HG02759 (cell line): ENCODE measurements around the gene MRPL10.

ENCODE experiments used
- ATAC-seq: cut with Tn5 transposase; IDR thresholded peaks from one replicate; pipeline ENCODE4 v1.9.1; 2021; ENCODE audit warnings: mild to moderate bottlenecking, moderate library complexity; ENCODE audit not compliant: unreplicated experiment

Gene MRPL10

DNA sequence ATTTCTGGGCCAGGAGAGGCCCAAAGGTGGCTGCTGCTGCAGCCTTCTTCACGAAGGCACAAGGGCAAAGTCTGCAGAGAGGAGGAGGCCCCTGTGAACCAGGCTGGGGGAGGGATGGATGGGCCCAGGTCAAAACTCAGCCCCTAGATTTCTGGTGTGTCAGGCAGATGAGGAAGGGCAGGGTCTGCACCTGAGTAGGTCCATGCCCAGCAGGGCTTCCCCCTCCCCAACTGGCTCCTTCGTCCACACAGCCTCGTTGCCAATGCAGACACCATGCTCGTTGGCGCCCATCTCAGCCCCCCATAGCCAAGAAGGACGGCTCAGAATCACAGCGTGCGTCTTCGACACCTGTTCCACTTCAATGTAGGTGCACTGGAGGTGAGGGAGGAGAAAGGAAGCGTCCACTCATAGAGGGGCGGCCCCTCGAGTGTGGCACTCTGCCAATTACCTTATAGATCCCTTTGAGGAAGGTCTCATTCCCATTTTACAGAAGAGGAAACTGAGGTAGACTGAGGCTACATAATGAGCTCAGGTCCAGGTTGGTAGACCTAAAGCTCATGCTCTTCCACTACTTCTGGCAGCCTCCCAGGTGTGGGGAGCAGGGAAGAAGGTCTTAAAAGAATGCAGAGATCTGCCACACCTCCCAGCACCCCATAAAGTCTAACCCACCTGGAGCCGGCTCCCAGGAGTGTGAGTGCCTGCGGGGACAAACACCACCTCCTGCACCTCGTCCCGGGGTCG, 8.8 kb upstream of the MRPL10 start:
- ATAC-seq = no peak

DNA sequence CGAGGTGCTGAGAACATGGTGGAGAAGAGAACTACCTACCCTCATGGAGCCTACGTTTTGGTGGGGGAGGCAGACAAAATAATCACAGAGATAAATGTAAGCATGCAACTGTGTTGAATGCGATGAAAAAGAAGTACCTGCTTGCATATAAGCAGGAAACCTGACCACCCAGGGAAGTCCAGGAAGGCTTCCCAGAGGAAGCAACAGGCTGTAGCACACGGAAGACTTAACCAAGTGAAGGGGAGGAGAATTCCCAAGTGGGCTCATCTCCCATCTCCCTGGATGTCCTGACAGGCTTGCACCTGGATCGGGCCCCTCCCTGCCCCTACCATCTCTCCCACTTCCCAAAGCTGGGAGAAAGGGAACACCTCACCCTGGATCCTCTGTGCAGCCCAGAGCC, 7.7 kb upstream of the MRPL10 start:
- ATAC-seq = no peak

DNA sequence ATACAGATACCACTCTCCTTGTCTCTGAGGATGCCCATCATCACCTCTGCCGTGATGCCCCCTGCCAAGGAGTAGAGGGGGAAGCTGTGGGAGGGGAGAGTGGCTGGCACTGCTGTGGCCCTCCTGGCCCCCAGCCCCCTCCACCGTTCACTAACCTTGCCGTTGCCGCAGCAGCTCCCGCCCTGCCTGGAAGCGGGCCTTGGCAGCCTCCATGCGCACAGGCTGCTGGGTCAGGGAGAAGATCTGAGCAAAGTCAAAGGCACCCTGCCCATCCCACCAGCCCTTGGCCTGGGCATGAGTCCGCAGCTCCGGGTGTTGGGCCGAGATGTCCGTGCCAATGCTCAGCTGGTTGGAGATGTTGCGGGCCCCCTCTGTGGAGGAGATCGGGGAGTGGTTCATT, 7.3 kb upstream of the MRPL10 start:
- ATAC-seq = no peak

DNA sequence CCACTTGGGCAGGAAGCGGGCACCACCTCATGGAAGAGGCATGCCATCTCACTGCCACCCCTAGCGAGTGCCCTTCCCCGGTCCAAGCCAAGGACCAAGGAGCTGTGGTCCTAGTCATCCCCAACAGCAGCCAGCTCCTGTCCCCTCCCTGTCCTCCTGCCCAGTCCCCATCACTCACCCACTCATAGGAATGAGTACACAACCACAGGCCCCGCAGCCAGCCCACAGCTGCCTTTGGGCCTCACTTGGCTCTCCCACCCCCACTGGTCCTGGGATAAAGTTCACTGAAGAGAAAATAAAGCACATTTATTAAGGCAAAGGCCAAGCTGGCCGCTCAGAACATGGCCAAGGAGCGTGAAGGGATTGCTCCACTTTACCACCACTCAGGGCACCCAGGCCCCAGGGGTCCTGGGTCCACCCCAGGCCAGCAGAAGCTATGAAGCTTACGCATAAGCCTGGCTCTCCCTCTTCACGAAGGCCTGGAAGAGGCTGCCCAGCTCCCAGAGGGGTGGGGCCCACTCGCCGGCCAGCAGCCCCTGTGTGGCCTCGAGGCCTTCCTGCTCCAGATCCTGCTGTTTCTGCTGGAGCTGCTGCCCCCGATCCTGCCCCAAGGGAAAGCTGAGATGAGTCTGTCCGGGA, 6.2 kb upstream of the MRPL10 start:
- no peak for ATAC-seq

DNA sequence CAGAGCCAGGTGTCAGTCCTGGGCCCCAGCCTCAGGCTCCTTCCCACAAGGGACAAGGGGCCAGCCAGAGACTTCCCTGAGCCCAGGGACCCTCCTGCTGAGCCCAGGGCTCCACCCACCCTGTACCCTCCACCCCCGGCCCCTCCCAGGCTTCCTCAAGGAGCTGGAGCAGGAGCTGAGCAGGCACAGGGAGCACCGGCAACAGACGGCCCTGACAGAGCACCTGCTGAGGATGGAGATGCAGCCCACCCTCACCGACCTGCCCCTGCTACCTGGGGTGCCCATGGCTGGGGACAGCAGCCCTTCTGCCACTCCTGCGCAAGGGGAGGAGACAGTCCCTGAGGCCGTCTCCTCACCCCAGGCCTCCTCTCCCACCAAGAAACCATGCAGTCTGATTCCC, 5.3 kb upstream of the MRPL10 start:
- no peak for ATAC-seq

DNA sequence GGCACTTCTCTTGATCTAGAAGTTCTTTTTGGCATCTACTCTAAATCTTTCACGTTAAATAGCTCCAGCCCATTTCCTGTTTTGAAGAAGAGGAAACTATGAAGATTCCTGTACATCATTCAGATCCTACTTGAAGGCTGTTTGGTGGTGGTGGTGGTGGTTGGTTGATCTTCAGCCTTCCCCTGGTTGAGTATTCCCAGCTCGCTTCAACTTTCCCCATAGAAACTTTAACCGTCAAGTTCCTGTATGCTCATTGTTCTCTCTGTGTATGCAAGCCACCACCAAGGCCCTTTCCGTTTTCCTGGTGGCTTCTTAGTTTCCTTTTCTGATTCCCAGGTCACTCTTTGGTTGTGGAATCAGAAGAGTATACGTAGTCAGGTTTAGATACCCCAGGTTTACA, 3.4 kb upstream of the MRPL10 start:
- ATAC-seq = no peak

DNA sequence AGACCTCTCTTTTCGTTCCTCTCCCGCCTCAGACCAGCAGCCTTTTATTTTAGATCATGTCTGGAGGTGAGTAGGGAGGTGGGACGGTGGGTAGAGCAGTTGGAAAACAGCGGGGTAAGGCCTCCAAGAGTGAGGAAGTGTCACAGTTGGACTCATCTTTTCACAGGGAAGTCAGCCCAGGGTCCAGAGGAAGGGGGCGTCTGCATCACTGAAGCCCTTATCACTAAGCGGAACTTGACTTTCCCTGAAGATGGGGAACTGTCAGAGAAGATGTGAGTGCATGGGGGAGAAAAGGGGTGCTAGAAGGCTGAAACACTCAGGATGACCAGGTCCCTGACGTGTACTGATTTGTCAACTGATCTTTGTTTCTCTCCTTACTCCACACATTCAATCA, 590 bp upstream of the MRPL10 start:
- ATAC-seq = no peak

DNA sequence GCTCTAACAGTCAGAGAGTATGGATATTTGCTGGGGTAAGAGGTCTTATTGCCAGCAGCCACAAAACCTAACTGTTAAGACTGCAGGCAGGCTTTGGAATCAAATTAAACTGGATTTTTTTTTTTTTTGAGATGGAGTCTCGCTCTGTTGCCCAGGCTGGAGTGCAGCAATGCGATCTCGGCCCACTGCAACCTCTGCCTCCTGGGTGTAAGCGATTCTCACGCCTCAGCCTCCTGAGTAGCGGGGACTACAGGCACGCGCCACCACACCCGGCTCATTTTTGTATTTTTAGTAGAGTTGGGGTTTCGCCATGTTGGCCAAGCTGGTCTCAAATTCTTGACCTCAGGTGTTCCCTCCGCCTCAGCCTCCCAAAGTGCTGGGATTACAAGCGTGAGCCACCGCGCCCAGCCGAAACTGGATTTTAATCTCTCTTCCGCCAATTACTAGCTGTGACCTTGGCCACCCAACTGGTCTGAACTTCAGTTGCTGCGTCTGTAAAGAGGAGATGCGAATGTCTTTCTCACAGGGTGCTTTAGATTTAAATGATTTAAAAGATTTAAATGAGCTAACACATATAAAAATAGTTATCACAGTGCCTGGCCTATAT, 842 bp downstream of the MRPL10 start:
- no peak for ATAC-seq

DNA sequence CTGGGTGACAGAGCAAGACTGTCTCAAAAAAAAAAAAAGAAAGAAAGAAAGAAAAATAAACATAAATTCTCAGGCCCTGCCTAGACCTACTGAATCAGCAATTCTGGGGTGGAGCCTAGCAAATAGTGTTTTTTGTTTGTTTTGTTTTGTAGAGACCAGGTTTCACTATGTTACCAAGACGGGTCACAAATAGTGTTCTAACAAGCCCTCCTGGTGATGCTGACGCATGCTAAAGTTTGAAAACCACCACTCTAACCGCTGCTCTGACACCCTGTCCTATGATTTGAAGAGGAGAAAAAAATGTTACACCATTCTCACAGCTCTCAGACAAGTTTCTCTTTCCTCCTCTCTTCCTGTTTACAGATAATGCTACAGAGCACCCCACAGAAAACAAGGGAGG, 1.5 kb downstream of the MRPL10 start:
- ATAC-seq = no peak

DNA sequence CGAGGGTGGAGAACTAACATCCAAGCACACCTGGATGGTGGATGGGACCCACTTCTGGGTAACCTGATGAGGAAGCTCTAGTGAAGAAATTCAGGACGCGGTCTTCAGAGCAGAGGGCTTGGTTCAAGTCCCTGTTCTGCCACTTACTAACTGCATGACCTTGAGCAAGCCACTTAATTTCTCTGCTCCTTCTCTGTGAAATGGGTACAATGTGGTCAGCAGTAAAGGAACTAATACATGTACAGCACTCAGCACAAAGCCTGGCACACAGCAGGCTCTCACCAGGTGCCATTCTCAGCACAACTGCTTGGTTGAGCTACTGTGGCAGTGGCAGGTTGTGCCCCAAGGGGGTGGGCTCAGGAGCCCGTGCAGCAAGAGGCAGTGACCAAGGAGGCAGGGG, 7.8 kb downstream of the MRPL10 start:
- ATAC-seq = no peak

DNA sequence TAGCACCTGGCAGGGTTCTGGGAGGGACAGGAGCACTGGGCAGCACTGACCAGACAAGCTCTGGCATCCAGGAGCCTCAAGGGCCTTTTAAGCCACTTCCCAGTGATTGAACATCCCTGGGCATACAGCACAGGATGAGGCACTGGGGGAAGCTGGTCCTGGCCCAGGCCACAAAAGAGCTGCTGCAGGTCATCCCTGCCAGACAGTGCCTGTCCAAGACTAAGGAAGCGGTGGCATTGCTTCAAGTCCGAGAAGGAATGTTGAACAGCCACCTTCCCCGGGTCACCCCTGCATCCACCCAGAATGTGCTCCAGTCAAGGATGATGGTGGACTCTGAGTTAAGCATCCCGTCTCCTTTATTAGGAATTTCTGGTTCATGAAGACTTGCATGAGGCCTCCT, 8.6 kb downstream of the MRPL10 start:
- no peak for ATAC-seq

DNA sequence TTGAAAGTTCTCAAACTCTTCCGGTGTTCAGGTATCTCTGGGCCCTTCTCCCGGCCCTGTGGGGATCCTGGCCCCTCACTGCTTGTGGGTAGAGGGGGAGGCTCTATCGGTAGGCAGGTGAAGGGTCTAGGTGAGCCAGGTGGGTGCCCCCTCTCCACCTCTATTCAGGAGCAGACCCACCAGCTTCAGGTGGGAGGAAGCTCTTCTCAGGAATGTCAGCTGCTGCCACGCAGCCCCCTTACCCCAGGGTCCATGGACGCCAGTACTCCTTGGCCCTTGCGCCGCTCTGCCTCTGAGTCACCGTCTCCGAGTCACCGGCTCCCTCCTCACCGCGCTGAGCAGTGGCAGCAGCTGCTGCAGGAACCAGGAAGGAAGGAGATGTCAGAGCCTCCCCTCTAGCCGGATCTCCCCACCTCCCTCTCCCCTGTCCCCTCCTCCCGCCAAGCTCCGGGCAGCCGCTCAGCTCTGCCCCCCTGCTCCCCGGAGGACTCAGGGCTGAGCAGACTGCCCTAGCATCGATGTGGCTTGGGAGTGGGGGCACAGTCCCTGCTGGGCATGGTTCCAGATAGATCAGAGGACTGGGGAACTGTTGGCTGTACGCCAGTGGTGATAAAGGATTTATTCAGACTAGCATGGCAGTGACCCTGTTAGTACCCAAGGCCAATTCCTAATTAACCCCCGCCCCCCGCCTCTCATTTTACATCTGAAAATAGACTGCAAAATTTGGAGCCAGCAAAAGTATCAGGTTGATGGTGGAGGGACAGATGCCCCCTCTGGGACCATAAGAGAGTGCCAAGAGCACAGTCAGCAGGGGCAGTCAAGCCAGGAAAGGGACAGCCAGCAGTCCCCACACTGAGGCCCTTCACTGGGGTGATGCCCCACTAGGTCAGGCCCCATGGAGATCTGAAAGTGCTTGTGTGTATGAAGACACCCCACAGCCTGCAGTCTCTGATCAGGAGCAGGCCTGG, 9.6 kb downstream of the MRPL10 start, which contains the start of gene OSBPL7:
TSS of gene OSBPL7 (minus strand) at position 371 of the 968 bp plus-strand sequence. CDS start 1,516 bp downstream, outside the sequence.
- ATAC-seq = peak; percentile 90

DNA sequence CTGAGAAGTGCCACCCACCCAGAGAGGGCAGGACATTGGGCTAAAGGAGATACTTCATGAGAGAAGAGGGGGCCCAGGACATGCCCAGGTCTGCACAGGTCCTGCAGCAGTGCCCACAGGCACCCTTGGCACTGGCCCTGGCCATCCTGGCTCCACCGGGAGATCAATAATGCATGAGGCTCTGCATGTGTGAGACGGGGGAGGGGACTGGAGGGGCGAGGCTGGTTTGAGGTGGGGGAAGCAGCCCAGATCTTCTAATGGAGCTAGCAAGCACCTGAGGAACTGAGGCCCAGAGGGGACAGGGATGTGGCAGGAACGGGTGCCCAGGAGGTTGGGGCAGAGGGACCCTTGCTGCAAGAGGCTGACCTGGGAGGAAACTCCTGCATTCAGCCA, 10.3 kb downstream of the MRPL10 start:
- ATAC-seq = no peak

DNA sequence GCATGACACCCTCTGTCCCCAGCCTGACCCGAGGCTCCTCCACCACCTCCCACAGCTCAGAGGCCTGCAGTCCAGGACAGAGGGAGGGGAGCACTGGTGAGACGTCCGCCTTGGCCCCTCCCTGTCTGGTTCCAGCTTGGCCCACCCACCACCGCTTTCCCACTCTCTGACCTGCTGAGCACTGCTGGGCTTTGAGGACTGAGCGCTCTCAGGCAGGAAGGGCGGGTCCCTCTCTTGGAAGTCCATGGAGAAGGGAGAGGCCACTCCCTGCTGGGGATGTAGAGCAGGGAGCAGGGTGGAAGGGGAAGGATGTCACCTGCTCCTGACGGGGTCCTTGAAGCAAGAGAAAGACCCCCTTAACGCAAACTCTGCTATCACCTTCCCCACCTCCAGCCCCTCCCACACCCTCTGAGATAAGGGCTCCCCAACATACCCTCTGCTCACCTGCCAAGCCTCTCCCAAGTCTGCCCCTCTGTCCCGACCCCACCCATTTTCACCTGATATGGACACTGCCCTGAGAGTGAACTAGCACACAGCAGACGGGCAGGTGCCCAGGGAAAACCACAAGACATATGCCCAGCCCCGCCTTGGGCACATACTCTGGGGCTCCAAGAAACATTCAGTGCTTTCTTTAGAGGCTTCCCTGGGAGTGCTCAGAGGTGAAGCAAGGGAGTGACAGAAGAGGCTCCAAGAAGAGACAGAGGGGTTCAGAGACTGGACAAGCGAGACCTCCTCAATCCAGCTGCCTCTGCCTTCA, 11.1 kb downstream of the MRPL10 start:
- no peak for ATAC-seq

DNA sequence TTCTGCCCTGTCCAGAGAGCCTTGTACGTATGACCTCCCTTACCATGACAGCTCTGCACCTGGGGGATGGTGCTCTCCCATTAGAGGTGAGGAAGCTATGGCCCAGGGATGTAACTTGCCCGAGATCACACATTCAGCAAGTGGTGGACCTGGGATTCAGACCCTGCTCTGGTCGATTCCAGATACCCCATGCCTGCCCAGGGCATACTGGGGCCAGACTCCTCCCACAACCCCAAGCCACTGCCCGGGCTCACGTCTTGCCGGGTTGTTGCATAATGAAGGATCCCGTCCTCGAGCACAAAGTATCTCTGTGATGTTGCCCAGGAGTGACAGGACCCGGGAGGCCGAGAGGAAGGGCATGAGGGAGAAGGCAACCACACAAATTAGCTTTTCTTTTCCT, 11.9 kb downstream of the MRPL10 start:
- ATAC-seq = no peak

DNA sequence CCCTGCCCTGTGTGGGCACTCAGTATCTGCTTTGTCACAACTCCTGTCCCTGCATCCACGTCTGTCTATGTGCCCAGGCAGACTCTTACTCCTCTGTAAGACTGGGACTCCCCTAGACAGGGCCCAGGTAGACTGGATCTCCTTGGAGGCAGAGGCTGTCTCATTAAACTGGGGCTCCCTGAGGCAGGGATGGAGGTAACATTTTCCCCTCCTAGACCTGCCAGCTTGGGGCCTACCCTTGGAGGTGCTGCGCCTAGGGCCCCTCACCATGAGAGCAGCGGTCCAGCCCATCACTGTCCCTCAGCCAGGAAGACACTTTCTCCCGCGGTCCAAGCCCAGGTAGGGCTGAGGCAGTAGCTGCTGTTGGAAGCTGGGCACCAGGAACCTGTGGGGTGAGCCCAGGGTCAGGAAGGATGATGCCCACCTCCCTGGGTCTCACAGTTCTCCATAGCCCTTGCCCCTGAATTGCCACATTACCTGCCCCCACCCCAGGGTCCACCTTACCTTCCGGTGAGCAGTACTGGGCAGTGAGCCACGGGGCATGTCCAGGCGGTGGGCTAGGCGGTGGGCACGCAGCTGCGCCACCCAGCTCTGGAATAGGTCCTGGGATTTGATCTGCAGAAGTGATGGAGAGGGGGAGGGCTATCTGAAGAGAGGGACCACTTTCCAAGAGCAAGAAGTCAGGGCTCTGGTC, 13.2 kb downstream of the MRPL10 start:
- ATAC-seq = no peak

DNA sequence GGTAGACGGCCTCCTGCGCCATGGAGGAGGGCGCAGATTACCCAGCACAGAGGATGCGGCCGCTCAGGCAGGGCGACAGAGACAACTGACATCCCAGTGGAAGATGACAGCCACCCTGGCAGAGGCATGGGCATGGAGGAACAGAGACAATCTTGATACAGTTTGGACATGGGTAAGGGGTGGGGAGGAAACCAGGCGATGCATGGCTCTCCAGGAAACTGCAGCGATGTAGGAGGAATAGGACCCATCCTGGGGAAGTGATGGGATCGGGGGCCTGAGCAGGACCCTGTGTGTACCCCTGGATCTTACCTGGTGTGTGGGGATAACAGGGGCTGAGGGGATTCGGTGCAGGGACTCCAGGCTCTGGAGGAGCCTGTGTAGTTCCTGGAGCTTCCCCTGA, 14.4 kb downstream of the MRPL10 start:
- no peak for ATAC-seq

DNA sequence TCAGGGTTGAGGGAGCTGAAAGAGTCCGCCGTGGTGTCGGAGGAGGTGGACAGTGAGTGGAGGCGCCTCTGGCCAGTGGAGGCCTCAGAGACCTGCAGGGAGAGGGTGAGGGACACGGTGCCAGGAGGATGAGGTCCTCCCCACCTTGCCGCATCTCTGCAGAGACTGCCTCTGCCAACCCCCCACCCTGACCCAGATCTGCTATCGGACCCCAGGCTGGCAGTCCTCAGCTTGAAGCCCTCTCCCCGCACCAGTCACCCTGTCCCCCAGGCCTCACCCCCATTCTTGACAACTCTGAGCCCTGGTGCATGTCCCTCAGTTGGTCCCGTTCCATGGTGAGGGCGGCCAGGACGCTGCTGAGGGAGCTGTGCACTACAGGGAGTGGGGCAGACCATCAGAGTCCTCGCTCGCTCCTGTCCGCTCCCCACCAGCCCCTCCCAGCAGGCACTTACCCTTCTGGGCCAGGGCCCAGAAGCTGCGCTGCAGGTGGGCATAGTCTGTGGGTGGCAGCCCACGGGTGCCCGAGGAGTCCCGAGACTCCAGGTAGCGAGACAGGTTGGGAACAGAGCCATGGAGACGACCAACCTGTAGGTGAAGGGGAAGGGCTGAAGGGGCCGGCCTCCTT, 15.1 kb downstream of the MRPL10 start:
- ATAC-seq = no peak
